Activated CD8-positive, alpha-beta memory T cell treated with anti-CD3 and anti-CD28 coated beads for 4 hours (primary cell): Measurements from ENCODE around the gene MRPL2.
A peak's percentile ranks its signal among the peaks of the same experiment; 100 is the strongest.
"Not testable (repeated sequence)": the region's sequence is repeated elsewhere in the genome, so short reads cannot be mapped to it uniquely, and the experiment has no call there.

ENCODE experiments used
- DNase-seq, 2 donors: peaks; one replicate each; pipeline ENCODE4 v3.0.0-alpha.2; 2020; ENCODE audit warnings: low read depth in 2 of 2

The MRPL2 gene

GRCh38 chr6:43053545-43054205, 5.6 kb downstream of the MRPL2 start, which contains the start of gene CUL7:
CUL7 (minus strand) TSS chr6:43053851; CDS start chr6:43052788, 1,063 bp downstream.
- DNase-seq, result peak; percentile 70 to 77

GRCh38 chr6:43052842-43053544, 6.2 kb downstream of the MRPL2 start:
- DNase-seq, result no peak

GRCh38 chr6:43052225-43052841, 6.9 kb downstream of the MRPL2 start:
- no peak for DNase-seq

GRCh38 chr6:43050981-43051380, 8.3 kb downstream of the MRPL2 start:
- no peak for DNase-seq

- DNase-seq, result no peak
Measured at GRCh38 chr6:43047998-43048397, 11.2 kb downstream of the MRPL2 start.

- DNase-seq, result no peak
Measured at GRCh38 chr6:43045371-43045930, 13.8 kb downstream of the MRPL2 start.

- no peak for DNase-seq
Measured at GRCh38 chr6:43043310-43043709, 15.9 kb downstream of the MRPL2 start.

GRCh38 chr6:43041475-43041874, 17.8 kb downstream of the MRPL2 start:
- not testable (repeated sequence) for DNase-seq

- DNase-seq, result no peak
Measured at GRCh38 chr6:43040542-43041257, 18.5 kb downstream of the MRPL2 start.

- DNase-seq, result no peak
Measured at GRCh38 chr6:43038727-43039126, 20.5 kb downstream of the MRPL2 start.

GRCh38 chr6:43037706-43038105, 21.5 kb downstream of the MRPL2 start:
- no peak for DNase-seq

- DNase-seq, result no peak
Measured at GRCh38 chr6:43037197-43037596, 22.0 kb downstream of the MRPL2 start.

- no peak for DNase-seq
Measured at GRCh38 chr6:43036712-43037111, 22.5 kb downstream of the MRPL2 start.

GRCh38 chr6:43035495-43036194, 23.6 kb downstream of the MRPL2 start:
- no peak for DNase-seq

GRCh38 chr6:43034190-43034525, 25.1 kb downstream of the MRPL2 start:
- DNase-seq, result no peak

- DNase-seq, result no peak
Measured at GRCh38 chr6:43033496-43034189, 25.6 kb downstream of the MRPL2 start.

GRCh38 chr6:43032326-43032725, 26.9 kb downstream of the MRPL2 start:
- no peak for DNase-seq

- no peak for DNase-seq
Measured at GRCh38 chr6:43029120-43029519, 30.1 kb downstream of the MRPL2 start.

GRCh38 chr6:43026365-43026764, 32.9 kb downstream of the MRPL2 start:
- DNase-seq, result no peak

- DNase-seq, result no peak
Measured at GRCh38 chr6:43024436-43024835, 34.8 kb downstream of the MRPL2 start.
